ENCODE results near the gene CIC.
"Not testable (repeated sequence)": the region's sequence is repeated elsewhere in the genome, so short reads cannot be mapped to it uniquely, and the experiment has no call there.

CIC gene

DNA sequence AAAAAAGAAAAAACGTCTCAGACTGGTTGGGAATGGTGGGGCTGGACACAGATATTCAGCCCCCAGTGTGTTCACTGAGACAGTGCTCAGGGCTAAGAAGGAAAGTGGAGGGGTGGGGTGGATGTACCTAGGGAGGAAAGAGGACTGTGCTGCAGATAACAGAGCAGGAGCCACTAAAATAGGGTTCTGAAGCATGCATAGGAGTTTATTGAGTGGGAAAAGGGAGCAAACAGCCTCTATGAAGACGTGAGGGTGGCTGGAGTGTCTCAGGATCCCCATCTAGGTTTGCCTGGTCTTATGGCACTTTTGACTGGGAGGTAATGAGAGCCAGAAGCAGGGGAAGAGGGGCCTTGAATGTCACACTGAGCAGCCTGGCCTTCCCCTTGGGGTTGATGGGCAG is 59.8 kb downstream of the CIC start:
- no peak for DNase-seq (ENCODE audit: low read depth in 2 of 2, low spot score in 1 of 2)

- no peak for DNase-seq (ENCODE audit: low read depth in 2 of 2, low spot score in 1 of 2)
These were observed 61.2 kb downstream of the CIC start for GRCh38 chr19:42330241-42330711.

- not testable (repeated sequence) for DNase-seq (ENCODE audit: low read depth in 2 of 2, low spot score in 1 of 2)
These were observed 62.3 kb downstream of the CIC start for GRCh38 chr19:42331333-42331732.

GRCh38 chr19:42332059-42332458 is 63.0 kb downstream of the CIC start:
- no peak for DNase-seq (ENCODE audit: low read depth in 2 of 2, low spot score in 1 of 2)

- no peak for DNase-seq (ENCODE audit: low read depth in 2 of 2, low spot score in 1 of 2)
These were observed 64.0 kb downstream of the CIC start for GRCh38 chr19:42333018-42333417.

- no peak for DNase-seq (ENCODE audit: low read depth in 2 of 2, low spot score in 1 of 2)
These were observed 65.1 kb downstream of the CIC start for GRCh38 chr19:42333975-42334696.

DNA sequence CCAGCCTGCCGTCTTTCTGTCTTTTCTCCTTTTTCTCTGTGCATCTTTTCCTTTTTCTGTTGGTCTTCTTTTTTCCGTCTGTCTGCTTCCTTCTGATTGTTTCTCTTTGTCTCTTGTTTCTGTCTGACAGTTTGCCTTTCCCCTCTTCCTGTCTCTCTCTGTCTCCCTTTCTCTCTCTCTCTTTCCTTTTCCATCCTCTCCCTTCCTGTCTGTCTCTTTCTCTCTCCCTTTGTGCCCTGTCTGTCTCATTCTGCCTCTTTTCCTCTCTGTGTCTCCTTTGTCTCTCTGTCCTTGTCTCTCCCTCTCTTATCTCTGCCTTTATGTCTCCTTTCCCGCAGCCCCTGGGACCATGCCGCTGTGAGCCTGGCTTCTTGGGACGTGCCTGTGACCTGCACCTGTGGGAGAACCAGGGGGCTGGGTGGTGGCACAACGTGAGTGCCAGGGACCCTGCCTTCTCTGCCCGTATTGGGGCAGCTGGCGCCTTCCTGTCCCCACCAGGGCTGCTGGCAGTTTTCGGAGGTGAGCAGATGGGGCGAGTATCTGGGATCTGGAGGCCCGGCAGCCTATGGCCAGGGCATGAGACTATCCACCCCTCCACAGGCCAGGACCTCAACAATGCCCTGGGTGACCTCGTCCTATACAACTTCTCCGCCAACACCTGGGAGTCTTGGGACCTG is 65.8 kb downstream of the CIC start:
- DNase-seq (ENCODE audit: low read depth in 2 of 2, low spot score in 1 of 2), result no peak

DNA sequence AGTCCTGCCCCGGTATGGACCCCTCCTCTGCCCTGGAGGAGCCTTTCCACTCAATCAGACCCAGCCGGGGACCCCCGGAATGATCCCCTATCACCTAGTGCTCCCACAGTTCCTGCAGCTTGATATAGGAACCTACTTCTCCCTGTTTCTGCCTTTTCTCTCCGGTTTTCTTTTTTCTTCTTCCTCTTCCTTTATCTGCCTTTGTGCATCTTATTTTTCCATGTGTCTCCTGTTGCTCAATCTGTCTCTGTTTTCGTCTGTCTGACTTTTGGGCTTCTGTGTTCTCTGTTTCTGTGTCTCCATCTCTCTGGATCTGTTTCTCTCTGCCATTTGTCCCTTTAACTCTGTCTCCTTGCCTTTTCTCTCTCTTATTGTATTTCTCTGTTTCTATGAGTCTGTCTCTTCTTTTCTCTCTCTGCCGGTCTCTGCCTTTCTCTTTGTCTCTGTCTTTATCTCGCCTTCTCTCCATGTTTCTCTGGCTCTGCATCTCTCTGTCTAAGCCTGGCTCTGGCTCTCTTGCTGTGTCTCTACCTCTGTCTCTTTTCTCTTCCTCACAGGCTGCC is 66.4 kb downstream of the CIC start:
- DNase-seq (ENCODE audit: low read depth in 2 of 2, low spot score in 1 of 2), result no peak

DNA sequence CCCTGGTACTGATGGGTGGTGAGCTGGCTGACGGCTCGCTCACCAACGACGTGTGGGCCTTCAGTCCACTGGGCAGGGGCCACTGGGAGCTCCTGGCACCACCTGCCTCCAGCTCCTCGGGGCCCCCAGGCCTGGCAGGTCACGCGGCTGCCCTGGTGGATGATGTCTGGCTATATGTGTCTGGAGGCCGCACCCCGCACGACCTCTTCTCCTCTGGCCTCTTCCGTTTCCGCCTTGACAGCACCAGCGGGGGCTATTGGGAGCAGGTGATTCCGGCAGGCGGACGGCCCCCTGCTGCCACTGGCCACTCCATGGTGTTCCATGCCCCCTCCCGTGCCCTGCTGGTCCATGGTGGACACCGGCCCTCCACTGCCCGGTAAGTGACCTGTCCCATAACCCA is 66.9 kb downstream of the CIC start:
- DNase-seq (ENCODE audit: low read depth in 2 of 2, low spot score in 1 of 2), result no peak

GRCh38 chr19:42339126-42339860 is 70.2 kb downstream of the CIC start:
- not testable (repeated sequence) for DNase-seq (ENCODE audit: low read depth in 2 of 2, low spot score in 1 of 2)

GRCh38 chr19:42339922-42340321 is 70.9 kb downstream of the CIC start:
- not testable (repeated sequence) for DNase-seq (ENCODE audit: low read depth in 2 of 2, low spot score in 1 of 2)

DNA sequence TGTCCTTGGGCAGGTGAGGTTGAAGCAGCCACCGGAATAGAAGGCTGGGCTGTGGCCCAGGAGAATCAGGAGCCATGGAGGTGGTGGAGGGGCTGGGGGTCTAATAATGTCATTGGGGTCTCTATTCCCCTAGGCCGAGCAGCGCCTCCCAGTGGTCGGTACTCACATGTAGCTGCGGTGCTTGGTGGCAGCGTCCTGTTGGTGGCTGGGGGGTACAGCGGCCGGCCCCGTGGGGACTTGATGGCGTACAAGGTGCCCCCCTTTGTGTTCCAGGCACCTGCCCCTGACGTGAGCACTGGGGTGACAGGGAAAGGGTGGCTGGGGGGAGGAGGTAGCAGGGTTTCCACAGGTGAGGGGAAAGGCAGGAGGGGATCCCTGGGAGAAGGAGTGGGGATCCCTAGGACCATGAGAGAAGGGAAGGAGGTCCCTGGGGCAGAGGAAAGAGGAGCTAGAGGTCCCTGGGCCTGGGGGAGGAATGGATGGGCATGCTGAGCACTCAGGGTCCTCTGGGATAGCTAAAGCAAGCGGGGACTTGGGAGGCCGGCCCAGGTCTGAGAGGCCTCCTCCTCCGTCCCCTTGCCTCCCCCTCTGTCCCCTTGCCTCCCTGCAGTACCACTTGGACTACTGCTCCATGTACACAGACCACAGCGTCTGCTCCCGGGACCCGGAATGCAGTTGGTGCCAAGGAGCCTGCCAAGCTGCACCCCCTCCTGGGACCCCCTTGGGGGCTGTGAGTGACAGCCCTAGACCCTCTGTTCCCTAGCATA is 74.5 kb downstream of the CIC start:
- DNase-seq (ENCODE audit: low read depth in 2 of 2, low spot score in 1 of 2), result no peak

DNA sequence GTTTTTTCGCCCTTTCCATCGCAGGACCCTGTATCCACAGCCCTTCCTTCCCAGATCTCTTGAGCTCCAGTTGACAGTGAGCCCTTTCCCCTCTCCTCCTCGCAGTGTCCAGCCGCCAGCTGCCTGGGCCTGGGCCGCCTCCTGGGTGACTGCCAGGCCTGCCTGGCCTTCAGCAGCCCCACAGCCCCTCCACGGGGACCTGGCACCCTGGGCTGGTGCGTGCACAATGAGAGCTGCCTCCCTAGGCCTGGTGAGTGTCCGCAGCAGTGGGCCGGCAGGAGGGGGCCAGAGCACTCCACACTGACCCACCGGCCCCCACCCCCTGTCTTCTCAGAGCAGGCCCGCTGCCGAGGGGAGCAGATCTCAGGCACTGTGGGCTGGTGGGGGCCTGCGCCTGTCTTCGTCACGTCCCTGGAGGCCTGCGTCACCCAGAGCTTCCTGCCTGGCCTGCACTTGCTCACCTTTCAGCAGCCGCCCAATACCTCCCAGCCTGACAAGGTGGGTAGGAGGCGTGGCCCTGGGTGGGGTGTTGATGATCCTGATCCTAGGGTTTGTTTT is 75.4 kb downstream of the CIC start:
- no peak for DNase-seq (ENCODE audit: low read depth in 2 of 2, low spot score in 1 of 2)

All from stimulated activated CD8-positive, alpha-beta memory T cell treated with anti-CD3 and anti-CD28 coated beads, Interleukin-4, amount 100 ng/mL, for 4 hours (primary cell).